Kidney (tissue), 14 donors: Measurements from ENCODE around the gene SPATA22. TPM values are rescaled to one million over a fixed set of nuclear protein-coding genes. Genes with fewer than 3 reads are reported as not detected.

Experiments
- DNase-seq, 5 donors: peaks; one replicate each; pipeline ENCODE4 v3.0.0-alpha.2; 2013 to 2020
- FAIRE-seq: peaks from 2 replicates; lab custom pipeline; 2012; peaks lifted over from hg19 to GRCh38; lab: Jason Lieb, UNC
- H3K27ac ChIP-seq, 2 donors: one replicate each; pipeline ENCODE4 v1.7.0; 2013; ENCODE audit warnings: low read depth in 2 of 2, low read length in 2 of 2, inconsistent platforms in 1 of 2
- H3K27me3 ChIP-seq: one replicate; pipeline ENCODE4 v1.7.1; 2013; ENCODE audit warnings: low read length, inconsistent platforms; ENCODE audit not compliant: control insufficient read depth, insufficient read depth
- H3K36me3 ChIP-seq, 3 donors: one replicate each; pipeline versions ENCODE4 v1.7.0 to v1.7.1; 2013; ENCODE audit warnings: low read length in 3 of 3, control low read depth in 1 of 3, inconsistent platforms in 1 of 3; ENCODE audit not compliant: insufficient read depth in 3 of 3, control insufficient read depth in 2 of 3
- H3K4me1 ChIP-seq, 3 donors: one replicate each; pipeline versions ENCODE4 v1.7.0 to v1.7.1; 2013; ENCODE audit warnings: low read length in 3 of 3, inconsistent platforms in 1 of 3, low read depth in 1 of 3; ENCODE audit not compliant: control insufficient read depth in 2 of 3, insufficient read depth in 2 of 3
- H3K4me3 ChIP-seq, 3 donors: one replicate each; pipeline versions ENCODE4 v1.7.0 to v1.8.1; 2013; ENCODE audit warnings: low read length in 3 of 3, control low read depth in 1 of 3, inconsistent platforms in 1 of 3
- H3K9ac ChIP-seq, 3 donors: one replicate each; pipeline versions ENCODE4 v1.7.0 to v1.7.1; 2013; ENCODE audit warnings: low read length in 3 of 3, control low read depth in 1 of 3, inconsistent platforms in 1 of 3
- H3K9me3 ChIP-seq, 3 donors: one replicate each; pipeline versions ENCODE4 v1.7.0 to v1.7.1; 2013; ENCODE audit warnings: low read length in 3 of 3, control low read depth in 1 of 3, inconsistent platforms in 1 of 3; ENCODE audit not compliant: control insufficient read depth in 2 of 3, insufficient read depth in 1 of 3
- CTCF ChIP-seq: IDR thresholded peaks from 3 replicates; pipeline ENCODE4 v1.5.1; 2012; ENCODE audit warnings: mild to moderate bottlenecking, moderate library complexity, borderline replicate concordance; ENCODE audit not compliant: insufficient read depth; ENCODE audit errors: extremely low read depth
- intact Hi-C: fragments of 100-400 bp; cut with DNase I; formaldehyde crosslinking; loops from one replicate; pipeline ENCODE4 v1.11.1; 2022
- polyA plus RNA-seq: library from polyadenylated mRNA; stranded (reverse); fragments of 350-450 nt; fragmentation: Illumina TruSeq; extraction: RNeasy Lipid Tissue Mini Kit (QIAGEN cat#74804); gene quantifications from one replicate; pipeline ENCODE4 v1.2.3, GENCODE V29; 2014; ENCODE audit warnings: low read depth, low replicate concordance; ENCODE audit not compliant: insufficient read depth
- total RNA-seq: library from RNA; stranded (reverse); fragmentation: NEBNext Ultra II Directional; extraction: Animal tissue kit (Norgen Biotek cat#: 25700); gene quantifications from one replicate; pipeline ENCODE4 v1.2.1, GENCODE V29; 2021
- donor health status: control.
- donor health status: control.
- donor health status: control.
- donor health status: control.
- donor health status: control.
- donor health status: DM: yes; HTN: yes; CAD: no.
- donor health status: Normal renal cell carcinoma (clear cell type).

SPATA22 gene
- total and polyA plus RNA-seq, 2 donors from 2014 or later: 0.31 TPM; not detected in 1

DNA sequence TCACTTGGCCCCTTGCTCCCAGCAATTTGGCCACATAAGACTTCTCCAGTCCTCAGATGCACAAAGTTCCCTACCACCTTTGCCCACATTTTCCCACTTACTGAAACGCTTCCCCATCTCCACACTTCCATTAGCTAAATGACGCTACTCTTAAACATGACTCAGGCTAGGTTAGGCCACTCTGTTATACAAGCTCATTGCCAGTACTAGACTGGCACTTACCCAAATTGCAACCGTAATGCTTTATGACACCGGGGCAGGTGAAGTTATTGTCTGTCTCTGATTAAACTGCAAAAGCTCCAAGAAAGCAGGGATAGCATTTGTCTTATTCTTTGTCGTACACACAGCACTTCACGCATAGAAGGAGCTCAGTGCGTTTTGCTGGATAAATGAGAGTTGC, 33.4 kb upstream of the SPATA22 start:
- Histone ChIP-seq H3K4me1 (no peaks in the 10 kb centered on the region), H3K36me3 (no peaks in the 10 kb centered on the region), H3K27ac (no peak overlapping the region), H3K9ac (no peak overlapping the region), H3K27me3 (no peaks in the 10 kb centered on the region), H3K9me3 (peaks cover 0 to 3% (median 0%) of the 10 kb centered on the region in 3 donors), H3K4me3 (no peak overlapping the region)
- no peak for FAIRE-seq
- intact Hi-C loops: no loop called here
- DNase-seq: no peak
- no peak for TF ChIP-seq CTCF

- intact Hi-C loops: no loop called here
- TF ChIP-seq CTCF: no peak
- Histone ChIP-seq H3K27me3 (no peaks in the 10 kb centered on the region), H3K36me3 (no peaks in the 10 kb centered on the region), H3K27ac (no peak overlapping the region), H3K4me3 (no peak overlapping the region), H3K4me1 (no peaks in the 10 kb centered on the region), H3K9me3 (peaks cover 0 to 3% (median 0%) of the 10 kb centered on the region in 3 donors), H3K9ac (no peak overlapping the region)
- no peak for DNase-seq
- FAIRE-seq: no peak
Observed at GRCh38 chr17:3503285-3503684, 31.7 kb upstream of the SPATA22 start.

DNA sequence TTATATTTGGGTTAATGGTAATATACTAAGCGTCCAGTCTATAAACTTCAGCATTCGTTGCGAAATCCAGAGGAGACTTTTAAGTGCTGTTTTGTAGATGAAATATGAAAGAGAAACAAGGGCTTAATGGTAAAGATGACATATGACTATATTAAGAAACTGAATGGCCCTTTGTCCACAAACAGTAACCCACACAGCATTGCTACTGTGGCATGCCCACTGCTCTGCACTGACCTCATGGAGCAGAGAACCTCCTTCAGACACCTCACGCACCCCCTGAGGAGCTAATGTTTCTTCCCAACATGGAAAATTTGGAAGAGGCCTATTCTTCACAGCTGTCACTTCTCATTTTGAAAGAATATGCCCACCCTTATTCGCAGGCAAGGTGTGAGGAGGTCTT, 30.8 kb upstream of the SPATA22 start:
- Histone ChIP-seq H3K9me3 (peaks cover 0 to under 1% (median 0%) of the 10 kb centered on the region in 3 donors), H3K9ac (no peak overlapping the region), H3K27me3 (no peaks in the 10 kb centered on the region), H3K4me1 (no peaks in the 10 kb centered on the region), H3K27ac (no peak overlapping the region), H3K36me3 (no peaks in the 10 kb centered on the region), H3K4me3 (no peak overlapping the region)
- DNase-seq (no peak), FAIRE-seq (no peak)
- TF ChIP-seq CTCF: no peak
- intact Hi-C loops: no loop called here

DNA sequence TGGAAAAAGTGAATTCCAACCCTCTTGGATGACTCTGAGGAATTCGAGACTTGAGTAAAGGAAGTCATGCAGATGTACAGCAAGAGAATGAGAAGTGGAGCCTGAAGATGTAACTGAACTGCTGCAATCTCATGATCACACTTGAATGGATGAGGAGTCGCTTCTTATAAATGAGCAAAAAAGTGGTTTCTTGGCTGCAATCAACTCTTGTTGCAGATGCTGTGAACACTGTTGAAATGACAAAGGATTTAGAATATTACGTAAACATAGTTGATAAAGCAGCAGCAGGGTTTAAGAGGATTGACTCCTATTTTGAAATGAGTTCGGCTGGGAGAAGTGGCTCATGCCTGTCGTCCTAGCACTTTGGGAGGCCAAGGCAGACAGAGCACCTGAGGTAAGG, 29.7 kb upstream of the SPATA22 start:
- Histone ChIP-seq H3K4me3 (no peak overlapping the region), H3K9ac (no peak overlapping the region), H3K9me3 (no peaks in the 10 kb centered on the region), H3K4me1 (no peaks in the 10 kb centered on the region), H3K27ac (no peak overlapping the region), H3K27me3 (no peaks in the 10 kb centered on the region), H3K36me3 (no peaks in the 10 kb centered on the region)
- FAIRE-seq: no peak
- intact Hi-C loops: no loop called here
- DNase-seq: no peak
- TF ChIP-seq CTCF: no peak
